GM15510 (cell line): ENCODE data around the gene MAPK7.

Experiments used
- POLR2A ChIP-seq: IDR thresholded peaks from 3 replicates; pipeline ENCODE4 v1.6.1; 2011; ENCODE audit warnings: borderline replicate concordance; ENCODE audit not compliant: insufficient read length; ENCODE audit errors: extremely low read depth

MAPK7 gene

GRCh38 chr17:19415806-19416775 is 37.8 kb downstream of the MAPK7 start:
- no peak for TF ChIP-seq POLR2A

DNA sequence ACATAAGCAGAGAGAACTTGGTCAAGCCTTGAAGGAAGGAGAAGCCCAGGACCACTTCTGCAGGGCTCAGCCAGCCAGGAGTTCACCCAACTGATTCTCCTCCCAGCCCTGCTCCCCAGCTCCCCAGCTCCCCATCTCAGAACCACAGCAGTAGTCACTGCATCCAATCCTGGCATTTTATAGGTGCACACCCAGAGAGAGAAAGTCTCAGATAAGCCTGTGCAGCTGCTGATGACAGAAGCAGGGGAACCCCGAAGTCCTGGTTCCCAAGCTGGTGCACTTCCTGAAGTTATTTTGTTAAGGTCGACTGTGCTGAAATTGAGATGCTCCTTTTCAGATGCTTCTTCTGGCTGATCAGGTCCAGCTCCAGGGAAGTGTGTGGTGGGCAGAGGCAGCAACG is 39.3 kb downstream of the MAPK7 start:
- TF ChIP-seq POLR2A, result no peak

- no peak for TF ChIP-seq POLR2A
Observed at GRCh38 chr17:19418251-19418992, 40.1 kb downstream of the MAPK7 start.

DNA sequence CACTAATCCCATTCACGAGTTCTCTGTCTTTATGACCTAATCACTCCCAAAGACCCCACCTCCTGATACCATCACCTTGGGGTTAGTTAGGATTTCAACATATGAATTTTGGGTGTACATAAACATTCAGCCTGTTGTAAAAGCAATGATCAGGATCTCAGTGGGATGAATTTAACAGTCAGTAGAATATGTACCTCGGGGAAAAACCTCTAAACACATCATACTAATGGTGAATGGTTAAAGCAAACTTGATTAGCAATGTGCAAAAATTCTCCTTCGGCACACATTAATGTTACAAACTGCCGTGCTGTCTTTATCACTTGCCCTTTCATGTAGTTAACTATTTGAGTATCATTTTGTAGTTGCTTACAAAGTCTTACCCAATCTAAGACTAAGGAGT is 42.9 kb downstream of the MAPK7 start:
- no peak for TF ChIP-seq POLR2A

GRCh38 chr17:19421926-19422325 is 43.6 kb downstream of the MAPK7 start:
- no peak for TF ChIP-seq POLR2A

DNA sequence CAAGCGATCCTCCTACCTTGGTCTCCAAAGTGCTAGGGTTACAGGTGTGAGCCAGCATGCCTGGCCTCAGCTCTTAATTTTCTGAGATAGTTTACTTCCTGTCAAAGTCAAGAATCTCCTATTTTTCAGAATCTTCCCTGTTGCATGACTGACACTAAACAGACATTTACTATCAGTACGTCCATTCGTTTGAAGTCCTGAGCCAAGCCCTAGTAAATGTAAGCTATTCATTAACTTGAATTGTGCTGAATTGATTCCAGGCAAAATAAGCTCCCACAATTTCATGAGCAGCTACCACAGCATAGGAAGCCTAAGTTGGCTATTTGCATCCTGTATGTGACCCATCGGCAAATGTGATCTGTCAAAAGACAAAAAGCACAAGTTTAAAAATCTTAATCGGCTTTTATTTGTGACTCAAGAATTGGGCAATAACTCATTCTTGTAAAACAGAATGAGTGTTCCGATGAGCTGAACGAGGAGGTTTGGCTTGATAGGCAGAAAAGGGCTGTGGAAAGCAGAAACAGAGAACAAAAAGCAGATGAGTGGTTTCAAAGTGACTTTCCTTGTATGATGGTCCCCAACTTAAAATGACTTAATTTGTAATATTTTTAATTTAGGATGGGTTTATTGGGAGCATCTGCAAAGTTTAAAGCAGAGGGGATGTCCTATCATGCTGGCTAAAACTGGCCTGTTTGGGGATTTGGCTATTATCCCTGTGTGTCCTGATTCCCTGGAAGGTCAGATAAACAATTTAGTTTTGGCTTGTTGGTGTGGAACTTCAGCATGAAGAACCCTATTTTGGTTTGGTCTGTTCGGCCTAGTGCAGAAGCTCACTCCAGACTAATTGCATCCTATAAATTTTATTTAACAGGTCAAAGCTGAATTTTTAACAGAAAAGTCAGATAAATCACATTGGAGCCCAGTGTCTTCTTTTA is 46.9 kb downstream of the MAPK7 start:
- TF ChIP-seq POLR2A, result no peak

DNA sequence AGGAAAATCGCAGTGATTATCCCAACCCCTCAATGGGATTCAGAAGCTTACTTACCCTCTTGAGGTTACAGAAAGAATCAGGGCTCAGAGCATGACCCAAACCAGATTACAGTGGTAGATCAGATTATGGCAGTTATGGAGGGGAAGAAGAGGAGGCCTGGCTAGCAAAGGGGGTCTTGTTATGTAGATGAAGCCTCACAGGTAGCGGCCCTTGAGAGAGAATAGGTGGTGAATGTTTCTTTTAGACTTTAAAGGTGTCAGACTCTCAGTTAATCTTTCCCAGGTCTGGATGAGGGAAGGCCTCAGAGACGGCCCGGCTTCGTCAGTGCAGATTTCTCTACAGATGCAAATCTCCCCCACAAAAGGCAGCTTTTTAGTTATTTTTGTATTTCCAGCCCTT is 48.3 kb downstream of the MAPK7 start:
- no peak for TF ChIP-seq POLR2A

DNA sequence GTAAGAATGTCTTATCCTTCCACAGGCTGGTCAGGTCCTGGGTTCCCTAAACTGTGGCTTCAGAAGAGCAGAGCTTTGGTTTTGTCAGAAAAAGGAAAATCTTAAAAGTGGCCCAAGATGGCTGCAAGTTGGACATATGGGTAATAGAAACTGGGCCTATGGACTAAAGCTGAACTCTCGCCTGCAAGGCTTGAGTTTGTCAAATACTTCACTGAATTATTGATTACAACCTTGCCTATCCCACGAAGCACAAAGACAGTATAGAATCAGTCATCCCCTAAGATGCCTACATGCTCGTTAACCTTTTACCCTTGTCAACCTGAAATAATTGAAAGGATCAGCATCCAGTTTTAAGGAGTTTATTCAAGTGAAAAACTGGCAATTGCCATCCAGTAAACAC is 53.4 kb downstream of the MAPK7 start:
- no peak for TF ChIP-seq POLR2A
